GM20431 (cell line): ENCODE results near the gene FSCN2.
"Not testable (repeated sequence)": the region's sequence is repeated elsewhere in the genome, so short reads cannot be mapped to it uniquely, and the experiment has no call there.

Source experiments
- in situ Hi-C: fragments of 300-500 bp; cut with MseI, MboI; formaldehyde crosslinking; loops from one replicate; pipeline ENCODE4 v1.15.0; 2020; ENCODE audit warnings: low sequenced_read_pairs; ENCODE audit not compliant: unreplicated experiment

FSCN2 gene

GRCh38 chr17:81573794-81574642, 45.8 kb downstream of the FSCN2 start:
- in situ Hi-C loops = no loop called here

- in situ Hi-C loops = no loop called here
Measured at GRCh38 chr17:81574643-81574956, 46.4 kb downstream of the FSCN2 start.

GRCh38 chr17:81575836-81576235, 47.7 kb downstream of the FSCN2 start:
- in situ Hi-C loops = no loop called here

GRCh38 chr17:81576621-81577277, 48.6 kb downstream of the FSCN2 start:
- in situ Hi-C loops = no loop called here

- in situ Hi-C loops = no loop called here
Measured at GRCh38 chr17:81577278-81578000, 49.3 kb downstream of the FSCN2 start.

- in situ Hi-C loops = no loop called here
Measured at GRCh38 chr17:81578038-81578441, 49.9 kb downstream of the FSCN2 start.

GRCh38 chr17:81578561-81579225, 50.5 kb downstream of the FSCN2 start:
- in situ Hi-C loops = no loop called here

- in situ Hi-C loops = no loop called here
Measured at GRCh38 chr17:81579298-81579697, 51.1 kb downstream of the FSCN2 start.

- in situ Hi-C loops = no loop called here
Measured at GRCh38 chr17:81579821-81580321, 51.7 kb downstream of the FSCN2 start.

- in situ Hi-C loops = no loop called here
Measured at GRCh38 chr17:81580481-81580880, 52.3 kb downstream of the FSCN2 start.

GRCh38 chr17:81581758-81582157, 53.6 kb downstream of the FSCN2 start:
- in situ Hi-C loops = no loop called here

- in situ Hi-C loops = no loop called here
Measured at GRCh38 chr17:81582341-81582740, 54.2 kb downstream of the FSCN2 start.

GRCh38 chr17:81582749-81583148, 54.6 kb downstream of the FSCN2 start:
- in situ Hi-C loops = no loop called here

- in situ Hi-C loops = no loop called here
Measured at GRCh38 chr17:81583589-81584342, 55.6 kb downstream of the FSCN2 start.

GRCh38 chr17:81584771-81585170, 56.6 kb downstream of the FSCN2 start:
- in situ Hi-C loops = not testable (repeated sequence)

- in situ Hi-C loops = no loop called here
Measured at GRCh38 chr17:81586096-81586495, 57.9 kb downstream of the FSCN2 start.
